PC-9 (cell line): ENCODE data around the gene KCNIP1. TPM values are rescaled to one million over a fixed set of nuclear protein-coding genes. Genes with fewer than 3 reads are reported as not detected.

Experiments used
- BruUV-seq: library from RNA; stranded (reverse); fragments of 400-500 nt; replicated peaks from 2 replicates; lab custom pipeline; 2021; lab: Mats Ljungman, UMichigan
- CTCF ChIA-PET: fragments of 300-600 bp; sonication (Branson Sonifier 250); formaldehyde crosslinking; loops from one replicate; lab custom pipeline; 2022; ENCODE audit warnings: antibody characterized with exemption; lab: Charles Lee
- POLR2A ChIA-PET: fragments of 300-600 bp; sonication (Branson Sonifier 250); formaldehyde crosslinking; loops from one replicate; lab custom pipeline; 2022; ENCODE audit warnings: antibody characterized with exemption; ENCODE audit not compliant: unreplicated experiment; lab: Charles Lee
- DNase-seq, 2 experiments: peaks; one replicate each; pipeline versions ENCODE4 v3.0.0 to v3.0.0-alpha.2; 2015 to 2022; ENCODE audit warnings: mixed read lengths in 1 of 2
- H2AFZ ChIP-seq: fragments of 200-600 bp; sonication (generic); 2 replicates; pipeline ENCODE4 v1.8.1; 2017; ENCODE audit warnings: antibody characterized with exemption
- H3F3A ChIP-seq: fragments of 200-600 bp; sonication (generic); 2 replicates; pipeline ENCODE4 v1.8.1; 2017; ENCODE audit warnings: antibody characterized with exemption, mild to moderate bottlenecking, low read depth; ENCODE audit not compliant: insufficient read depth
- H3K27ac ChIP-seq: fragments of 200-600 bp; sonication (generic); 2 replicates; pipeline ENCODE4 v1.6.1; 2016; ENCODE audit warnings: mixed run types
- H3K27me3 ChIP-seq: fragments of 200-600 bp; sonication (generic); 2 replicates; pipeline ENCODE4 v1.6.1; 2016; ENCODE audit warnings: low read depth, mixed run types; ENCODE audit not compliant: insufficient read depth
- H3K36me3 ChIP-seq: fragments of 200-600 bp; sonication (generic); 2 replicates; pipeline ENCODE4 v1.6.1; 2016; ENCODE audit warnings: low read depth, mixed run types
- H3K4me1 ChIP-seq: fragments of 200-600 bp; sonication (generic); replicated peaks from 2 replicates; pipeline ENCODE4 v1.6.1; 2016; ENCODE audit warnings: mixed run types; ENCODE audit not compliant: insufficient read depth
- H3K4me2 ChIP-seq: fragments of 200-600 bp; sonication (generic); 2 replicates; pipeline ENCODE4 v1.6.1; 2017; ENCODE audit warnings: mixed run types
- H3K4me3 ChIP-seq: fragments of 200-600 bp; sonication (generic); 2 replicates; pipeline ENCODE4 v1.6.1; 2016; ENCODE audit warnings: mixed run types
- H3K79me2 ChIP-seq: fragments of 200-600 bp; sonication (generic); 2 replicates; pipeline ENCODE4 v1.6.1; 2017; ENCODE audit warnings: low read depth, mixed run types
- H3K9me2 ChIP-seq: fragments of 200-600 bp; sonication (generic); 2 replicates; pipeline ENCODE4 v1.8.1; 2017; ENCODE audit warnings: mild to moderate bottlenecking; ENCODE audit not compliant: insufficient read depth
- H3K9me3 ChIP-seq: fragments of 200-600 bp; sonication (generic); 2 replicates; pipeline ENCODE4 v1.8.1; 2016; ENCODE audit warnings: low read depth; ENCODE audit not compliant: insufficient read depth
- H4K20me1 ChIP-seq: fragments of 200-600 bp; sonication (generic); 2 replicates; pipeline ENCODE4 v1.8.1; 2017; ENCODE audit not compliant: insufficient read depth
- CTCF ChIP-seq: fragments of 200-600 bp; sonication (generic); conservative IDR thresholded peaks from 2 replicates; pipeline ENCODE4 v1.6.1; 2017; ENCODE audit warnings: mixed run types, antibody characterized with exemption, mild to moderate bottlenecking, moderate library complexity
- EZH2 ChIP-seq: fragments of 200-600 bp; sonication (generic); IDR thresholded peaks from 2 replicates; pipeline ENCODE4 v1.8.0; 2017; ENCODE audit warnings: antibody characterized with exemption, low read depth
- intact Hi-C: fragments of 100-400 bp; cut with micrococcal nuclease; formaldehyde crosslinking; loops from one replicate; pipeline ENCODE4 v1.10.0; 2022; ENCODE audit not compliant: unreplicated experiment
- total RNA-seq: library from RNA; stranded (reverse); gene quantifications from 2 replicates; pipeline ENCODE4 v1.2.3, GENCODE V29; 2021

Gene KCNIP1
- total RNA-seq, 1 experiment from 2014 or later, result not detected

DNA sequence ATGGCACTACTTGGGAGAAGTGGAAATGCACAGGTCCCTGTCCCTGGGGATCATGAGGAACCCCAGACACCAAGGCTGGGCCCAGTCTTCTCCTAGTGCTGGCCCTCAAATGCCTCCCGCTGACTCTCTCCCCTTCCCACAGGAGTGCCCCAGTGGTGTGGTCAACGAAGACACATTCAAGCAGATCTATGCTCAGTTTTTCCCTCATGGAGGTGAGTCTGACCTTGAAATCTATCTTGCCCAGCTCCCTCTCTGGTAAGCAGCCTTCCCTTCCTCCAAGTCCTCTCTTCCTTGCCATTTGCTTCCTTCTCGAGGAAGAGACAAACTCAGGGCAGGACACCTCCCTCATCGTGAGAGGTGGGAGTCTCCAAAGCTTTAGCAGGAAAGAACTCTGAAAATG, 216.4 kb downstream of the KCNIP1 start:
- Histone ChIP-seq H3K9me3 (no peaks in the 10 kb centered on the region), H3K27me3 (peaks cover 38% of the 10 kb centered on the region), H2AFZ (no peak overlapping the region), H3K36me3 (no peaks in the 10 kb centered on the region), H4K20me1 (no peaks in the 10 kb centered on the region), H3F3A (no peaks in the 10 kb centered on the region), H3K4me1 (no peaks in the 10 kb centered on the region), H3K4me3 (no peak overlapping the region), H3K27ac (no peak overlapping the region), H3K4me2 (no peak overlapping the region), H3K79me2 (no peaks in the 10 kb centered on the region), H3K9me2 (no peaks in the 10 kb centered on the region)
- DNase-seq, result no peak
- ChIA-PET CTCF (no interaction called here), POLR2A (no interaction called here)
- TF ChIP-seq EZH2 (no peak), CTCF (no peak)
- intact Hi-C loops, result no loop called here
- no TSS peak for BruUV-seq

DNA sequence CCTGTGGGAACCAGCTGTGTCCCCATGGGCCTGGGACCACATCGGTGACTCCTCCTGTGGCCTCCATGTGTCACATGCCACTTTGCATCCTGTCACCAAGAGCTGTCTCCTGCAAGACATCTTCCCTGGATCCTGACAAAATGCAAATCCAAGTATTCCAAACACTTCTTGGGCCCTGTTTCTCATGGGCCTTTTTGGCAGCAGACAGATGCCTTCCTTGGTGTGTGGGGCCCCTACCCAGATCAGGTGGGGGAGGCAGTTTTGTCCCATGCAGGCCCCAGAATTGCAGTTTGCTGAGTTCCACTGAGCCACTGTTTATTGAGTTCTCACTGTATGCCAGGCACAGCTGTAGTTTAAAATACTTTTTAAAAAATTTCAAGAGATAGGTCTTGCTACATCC, 217.2 kb downstream of the KCNIP1 start:
- Histone ChIP-seq H3K4me1 (no peaks in the 10 kb centered on the region), H3K36me3 (no peaks in the 10 kb centered on the region), H3K27ac (no peak overlapping the region), H3K27me3 (peaks cover 30% of the 10 kb centered on the region), H2AFZ (no peak overlapping the region), H3K4me2 (no peak overlapping the region), H3F3A (no peaks in the 10 kb centered on the region), H3K9me3 (no peaks in the 10 kb centered on the region), H3K79me2 (no peaks in the 10 kb centered on the region), H4K20me1 (no peaks in the 10 kb centered on the region), H3K9me2 (no peaks in the 10 kb centered on the region), H3K4me3 (no peak overlapping the region)
- intact Hi-C loops, result no loop called here
- TF ChIP-seq CTCF (no peak), EZH2 (no peak)
- ChIA-PET CTCF (no interaction called here), POLR2A (no interaction called here)
- no TSS peak for BruUV-seq
- DNase-seq, result no peak

GRCh38 chr5:170721681-170722080, 217.9 kb downstream of the KCNIP1 start:
- H3K79me2 ChIP-seq, result no peaks in the 10 kb centered on the region
- no peak overlapping the region for H2AFZ ChIP-seq
- no peaks in the 10 kb centered on the region for H3K36me3 ChIP-seq
- BruUV-seq, result no TSS peak
- TF ChIP-seq EZH2 (no peak), CTCF (no peak)
- H3K4me2 ChIP-seq, result no peak overlapping the region
- intact Hi-C loops, result no loop called here
- no peak overlapping the region for H3K4me3 ChIP-seq
- no peaks in the 10 kb centered on the region for H4K20me1 ChIP-seq
- ChIA-PET CTCF (no interaction called here), POLR2A (no interaction called here)
- H3F3A ChIP-seq, result no peaks in the 10 kb centered on the region
- peaks cover 23% of the 10 kb centered on the region; the same call in 1 of the 2 replicates for H3K27me3 ChIP-seq
- no peaks in the 10 kb centered on the region for H3K9me3 ChIP-seq
- no peaks in the 10 kb centered on the region for H3K4me1 ChIP-seq
- no peak for DNase-seq
- no peak overlapping the region for H3K27ac ChIP-seq
- H3K9me2 ChIP-seq, result no peaks in the 10 kb centered on the region
